SK-N-MC (cell line): ENCODE results near the gene TAB2.

Source experiments
- DNase-seq: peaks from one replicate; pipeline ENCODE4 v3.0.0-alpha.2; 2011; ENCODE audit warnings: low read depth, low spot score
- H3K27ac ChIP-seq: fragments of 200-600 bp; sonication (generic); 2 replicates; pipeline ENCODE4 v1.5.1; 2016; ENCODE audit warnings: mixed run types
- H3K36me3 ChIP-seq: fragments of 200-600 bp; sonication (generic); 2 replicates; pipeline ENCODE4 v1.6.1; 2017; ENCODE audit warnings: antibody characterized with exemption, low read length, mixed read lengths; ENCODE audit not compliant: insufficient read depth
- H3K4me3 ChIP-seq: fragments of 200-600 bp; sonication (generic); 2 replicates; pipeline ENCODE4 v1.5.1; 2016
- H3K9ac ChIP-seq: fragments of 200-600 bp; sonication (generic); 2 replicates; pipeline ENCODE4 v1.8.0; 2017; ENCODE audit warnings: mixed run types, mixed read lengths; ENCODE audit not compliant: insufficient read length
- H3K9me3 ChIP-seq: fragments of 200-600 bp; sonication (generic); 2 replicates; pipeline ENCODE4 v1.6.1; 2017; ENCODE audit warnings: low read depth, mild to moderate bottlenecking, antibody characterized with exemption, low read length, moderate library complexity, mixed read lengths
- EZH2 ChIP-seq: fragments of 200-600 bp; sonication (generic); IDR thresholded peaks from one replicate; pipeline ENCODE4 v1.6.1; 2017; ENCODE audit warnings: antibody characterized with exemption
- FOXP2 ChIP-seq: optimal IDR thresholded peaks from 2 replicates; pipeline ENCODE3; 2011; ENCODE audit warnings: mild to moderate bottlenecking, moderate library complexity; ENCODE audit not compliant: insufficient read depth; ENCODE audit errors: extremely low read length, control extremely low read depth
- POLR2AphosphoS5 ChIP-seq: IDR thresholded peaks from 2 replicates; pipeline ENCODE4 v1.6.1; 2012; ENCODE audit warnings: mild to moderate bottlenecking, low read depth, low read length, borderline replicate concordance

Gene TAB2

DNA sequence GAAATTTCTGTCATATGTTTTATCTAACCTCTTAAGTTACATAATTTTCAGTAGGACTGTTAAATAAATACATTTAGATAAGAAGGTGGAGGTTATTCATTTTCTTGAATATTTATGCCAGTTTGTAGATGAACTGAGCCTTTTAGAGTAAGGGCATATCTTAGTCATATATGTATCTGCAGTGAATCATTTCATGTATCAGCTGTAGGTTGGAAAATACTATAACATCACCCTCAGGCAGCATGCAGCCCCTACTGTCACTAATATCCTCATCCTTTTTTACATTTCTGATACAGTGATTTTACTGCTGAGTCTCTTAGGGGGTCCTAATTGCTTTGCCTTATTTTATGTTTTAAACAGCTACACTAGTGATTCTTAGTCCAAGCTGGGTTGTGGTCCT is 63.0 kb downstream of the TAB2 start:
- Histone ChIP-seq H3K4me3 (no peak overlapping the region), H3K36me3 (peaks cover 61% of the 10 kb centered on the region), H3K9me3 (no peaks in the 10 kb centered on the region), H3K27ac (no peak overlapping the region), H3K9ac (no peak overlapping the region)
- DNase-seq: no peak
- TF ChIP-seq POLR2AphosphoS5: no peak

DNA sequence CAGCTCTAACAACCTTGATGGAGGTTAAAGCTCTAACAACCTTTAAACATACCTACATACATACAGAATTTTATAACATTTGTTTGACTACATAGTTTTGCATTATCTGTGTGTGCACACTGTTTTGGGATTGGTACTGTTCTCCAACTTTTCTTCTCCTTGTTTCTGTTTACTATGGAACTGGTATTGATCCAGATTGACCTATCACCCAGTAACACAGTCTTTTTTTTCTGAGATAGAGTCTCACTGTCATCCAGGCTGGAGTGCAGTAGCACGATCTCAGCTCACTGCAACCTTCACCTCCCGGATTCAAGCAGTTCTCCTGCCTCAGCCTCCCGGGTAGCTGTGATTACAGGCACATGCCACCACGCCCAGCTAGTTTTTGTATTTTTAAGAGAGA is 65.9 kb downstream of the TAB2 start:
- no peak overlapping the region for H3K4me3 ChIP-seq
- DNase-seq: no peak
- H3K27ac ChIP-seq: no peak overlapping the region
- no peak overlapping the region for H3K9ac ChIP-seq
- TF ChIP-seq FOXP2 (no peak), EZH2 (no peak), POLR2AphosphoS5 (no peak)
- peaks cover 5% of the 10 kb centered on the region; the same call in 1 of the 2 replicates for H3K9me3 ChIP-seq
- H3K36me3 ChIP-seq: peaks cover 79% of the 10 kb centered on the region

DNA sequence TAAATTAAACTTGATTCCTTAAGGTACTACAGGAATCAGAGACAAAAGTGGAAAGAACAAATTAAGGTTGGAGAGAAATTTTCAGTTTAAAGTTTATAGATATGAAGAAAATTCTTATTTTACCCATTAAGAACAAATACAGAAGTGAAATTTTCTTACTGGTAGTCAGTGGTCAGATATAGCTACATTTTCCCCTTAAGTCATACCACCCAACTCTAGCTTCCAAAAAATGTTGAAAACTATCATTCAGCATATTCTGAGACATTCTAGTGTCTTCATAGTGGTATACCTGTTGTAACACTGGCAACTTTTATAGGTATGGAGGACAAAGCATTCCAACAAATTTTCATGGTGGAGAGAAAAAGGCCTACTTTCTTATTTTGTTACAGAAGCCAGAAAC is 67.0 kb downstream of the TAB2 start:
- TF ChIP-seq FOXP2: no peak
- TF ChIP-seq POLR2AphosphoS5: no peak
- TF ChIP-seq EZH2: no peak
- Histone ChIP-seq H3K9me3 (peaks cover 5% of the 10 kb centered on the region; the same call in 1 of the 2 replicates), H3K4me3 (no peak overlapping the region), H3K36me3 (peaks cover 72% of the 10 kb centered on the region), H3K9ac (no peak overlapping the region), H3K27ac (no peak overlapping the region)
- DNase-seq: no peak

DNA sequence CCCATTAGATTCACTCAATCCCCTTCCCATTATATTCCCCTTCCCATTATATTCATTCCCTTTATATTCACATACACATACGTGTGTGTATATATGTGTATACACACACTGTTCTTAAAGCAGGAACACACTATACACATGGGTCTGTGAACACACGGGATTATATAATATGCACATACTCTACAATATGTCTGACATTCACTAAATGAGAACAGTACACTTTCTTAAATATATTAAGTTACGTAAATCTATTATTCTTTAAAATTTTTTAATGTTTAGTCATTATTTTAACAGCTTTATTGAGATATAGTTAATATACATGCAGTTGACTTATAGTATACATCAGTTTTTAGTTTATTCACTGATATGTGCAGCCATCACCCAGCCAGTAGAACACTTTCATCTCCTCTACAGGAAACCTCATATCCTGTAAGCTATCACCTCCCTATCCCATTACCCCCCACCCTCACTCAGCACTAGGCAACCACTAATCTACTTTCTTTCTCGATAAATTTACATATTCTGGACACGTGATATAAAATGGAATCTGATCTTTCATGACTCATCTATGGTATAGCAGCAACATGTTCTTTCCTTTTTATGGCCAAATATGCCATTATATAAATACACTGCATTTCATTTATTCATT is 68.6 kb downstream of the TAB2 start:
- TF ChIP-seq FOXP2 (no peak), POLR2AphosphoS5 (no peak), EZH2 (no peak)
- Histone ChIP-seq H3K9me3 (peaks cover 5% of the 10 kb centered on the region; the same call in 1 of the 2 replicates), H3K36me3 (peaks cover 73% of the 10 kb centered on the region), H3K4me3 (no peak overlapping the region), H3K9ac (no peak overlapping the region), H3K27ac (no peak overlapping the region)
- no peak for DNase-seq

DNA sequence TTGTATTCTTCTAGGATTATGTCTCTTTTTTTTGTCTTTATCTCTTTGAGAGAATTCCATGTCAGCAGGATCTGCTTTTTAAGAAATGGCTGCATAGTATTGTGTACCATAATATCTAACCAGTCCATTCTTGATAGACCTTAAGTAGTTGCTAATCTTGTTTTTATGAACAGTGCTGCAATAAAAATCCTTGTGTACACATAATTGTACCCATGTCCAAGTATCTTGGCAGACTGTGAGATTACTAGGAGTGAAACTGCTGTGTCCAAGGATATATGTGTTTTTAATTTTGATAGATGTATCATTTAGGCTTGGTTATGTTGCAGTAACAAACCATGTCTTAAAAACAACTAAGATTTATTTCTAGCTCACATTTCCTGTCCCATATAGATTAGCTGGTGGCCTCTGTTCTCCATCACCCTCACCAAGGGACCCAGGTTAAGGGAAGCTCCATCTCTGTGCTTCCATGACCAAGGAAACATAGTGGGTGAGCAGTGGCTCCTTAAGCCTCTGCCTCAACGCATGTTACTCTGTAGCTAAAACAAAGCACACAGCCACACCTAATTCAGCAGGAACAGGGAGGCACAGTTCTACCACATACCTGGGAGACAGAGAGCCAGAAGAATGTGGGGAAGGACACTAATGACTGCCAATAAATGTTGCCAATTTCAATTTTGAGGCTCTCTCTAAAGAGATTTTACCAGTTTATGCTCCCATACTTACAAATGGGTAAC is 70.4 kb downstream of the TAB2 start:
- no peak for TF ChIP-seq FOXP2
- no peak for TF ChIP-seq EZH2
- no peak for TF ChIP-seq POLR2AphosphoS5
- Histone ChIP-seq H3K27ac (no peak overlapping the region), H3K9me3 (peaks cover 5% of the 10 kb centered on the region; the same call in 1 of the 2 replicates), H3K4me3 (no peak overlapping the region), H3K36me3 (peaks cover 72% of the 10 kb centered on the region), H3K9ac (no peak overlapping the region)
- DNase-seq: no peak

DNA sequence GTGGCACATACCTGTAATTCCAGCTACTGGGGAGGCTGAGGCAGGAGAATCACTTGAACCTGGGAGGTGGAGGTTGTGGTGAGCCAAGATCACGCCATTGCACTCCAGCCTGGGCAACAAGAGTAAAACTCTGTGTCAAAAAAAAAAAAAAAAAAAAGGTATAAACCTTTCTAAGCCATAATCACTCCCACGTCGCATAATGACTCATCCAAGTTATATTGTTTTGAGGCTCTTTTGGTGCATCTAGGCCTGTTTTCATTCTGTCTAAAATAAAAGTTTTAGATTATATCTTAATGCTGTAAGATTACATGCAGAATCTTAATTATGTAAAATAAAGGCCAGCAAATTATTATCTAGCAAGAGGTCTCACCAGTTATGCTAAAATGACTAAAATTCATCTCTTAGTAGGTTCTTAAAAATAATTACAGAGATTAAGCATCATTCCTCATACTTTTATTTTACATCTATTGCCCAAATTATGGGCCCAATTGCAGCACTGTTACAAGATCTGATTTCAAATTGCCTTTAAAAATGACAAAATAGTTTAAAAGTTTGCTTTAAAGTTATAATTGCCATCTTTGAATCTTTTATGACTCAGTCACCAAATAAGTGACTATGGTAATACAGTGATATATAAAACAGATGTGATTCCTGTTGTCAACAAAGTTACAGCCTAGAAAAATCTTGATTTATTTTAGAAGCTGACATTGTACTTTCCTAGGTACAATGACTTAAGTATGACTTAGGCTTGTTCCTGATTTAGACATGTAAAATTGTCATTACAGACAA is 72.2 kb downstream of the TAB2 start:
- H3K4me3 ChIP-seq: no peak overlapping the region
- no peak overlapping the region for H3K9ac ChIP-seq
- DNase-seq: no peak
- H3K36me3 ChIP-seq: peaks cover 63% of the 10 kb centered on the region
- no peak overlapping the region for H3K27ac ChIP-seq
- TF ChIP-seq POLR2AphosphoS5: no peak
- TF ChIP-seq EZH2: no peak
- TF ChIP-seq FOXP2: no peak
- peaks cover 7% of the 10 kb centered on the region; the same call in 1 of the 2 replicates for H3K9me3 ChIP-seq

DNA sequence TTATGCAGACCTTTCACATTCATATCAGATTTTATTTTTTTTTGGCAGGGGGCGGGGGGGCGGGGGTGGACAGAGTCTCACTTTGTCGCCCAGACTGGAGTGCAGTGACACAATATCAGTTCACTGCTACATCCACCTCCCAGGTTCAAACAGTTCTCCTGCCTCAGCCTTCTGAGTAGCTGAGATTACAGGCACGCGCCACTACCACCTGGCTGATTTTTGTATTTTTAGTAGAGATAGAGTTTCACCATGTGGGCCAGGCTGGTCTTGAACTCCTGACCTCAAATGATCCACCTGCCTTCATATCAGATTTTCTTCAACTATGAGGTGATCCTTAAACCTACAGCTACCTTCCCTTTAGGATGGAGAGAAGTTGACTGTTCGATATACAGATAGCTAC is 74.6 kb downstream of the TAB2 start:
- Histone ChIP-seq H3K9me3 (peaks cover 5% of the 10 kb centered on the region; the same call in 1 of the 2 replicates), H3K9ac (no peak overlapping the region), H3K4me3 (no peak overlapping the region), H3K27ac (no peak overlapping the region), H3K36me3 (peaks cover 61% of the 10 kb centered on the region)
- no peak for DNase-seq
- TF ChIP-seq POLR2AphosphoS5: no peak
- TF ChIP-seq EZH2: no peak
- TF ChIP-seq FOXP2: no peak

DNA sequence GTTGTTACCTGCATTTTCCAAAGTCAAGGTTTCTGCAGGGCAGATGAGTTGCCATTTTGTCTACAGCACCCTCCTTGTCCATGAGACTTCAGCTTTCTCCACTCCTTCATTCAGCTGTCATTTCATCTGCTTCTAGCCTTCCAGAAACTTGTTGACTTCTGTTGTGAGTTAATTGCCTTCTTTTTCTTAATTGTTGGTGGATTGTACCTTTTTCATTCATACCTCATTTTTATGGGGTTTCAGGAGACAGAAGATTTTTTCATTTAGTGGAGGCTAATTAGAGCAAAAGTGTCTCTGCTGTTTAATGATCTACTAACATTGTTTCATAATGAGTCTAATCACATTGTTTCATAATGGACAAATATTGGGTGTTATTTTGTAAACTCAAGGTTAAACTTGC is 75.0 kb downstream of the TAB2 start:
- peaks cover 2% of the 10 kb centered on the region; the same call in 1 of the 2 replicates for H3K9me3 ChIP-seq
- no peak for DNase-seq
- H3K27ac ChIP-seq: no peak overlapping the region
- H3K36me3 ChIP-seq: peaks cover 59% of the 10 kb centered on the region
- TF ChIP-seq POLR2AphosphoS5 (no peak), FOXP2 (no peak), EZH2 (no peak)
- no peak overlapping the region for H3K4me3 ChIP-seq
- H3K9ac ChIP-seq: no peak overlapping the region
